Fibroblast of skin of right biceps (primary cell): Measurements from ENCODE around the gene LDLRAD3.

Source experiments
- DNase-seq: peaks from one replicate; pipeline ENCODE4 v3.0.0-alpha.2; 2013

The LDLRAD3 gene

GRCh38 chr11:36079878-36080675 lies 136.2 kb downstream of the LDLRAD3 start:
- no peak for DNase-seq

GRCh38 chr11:36081274-36081945 lies 137.5 kb downstream of the LDLRAD3 start:
- no peak for DNase-seq

GRCh38 chr11:36086366-36086765 lies 142.5 kb downstream of the LDLRAD3 start:
- no peak for DNase-seq

GRCh38 chr11:36088266-36088972 lies 144.6 kb downstream of the LDLRAD3 start:
- DNase-seq = peak; percentile 52

GRCh38 chr11:36089920-36090319 lies 146.1 kb downstream of the LDLRAD3 start:
- no peak for DNase-seq

DNA sequence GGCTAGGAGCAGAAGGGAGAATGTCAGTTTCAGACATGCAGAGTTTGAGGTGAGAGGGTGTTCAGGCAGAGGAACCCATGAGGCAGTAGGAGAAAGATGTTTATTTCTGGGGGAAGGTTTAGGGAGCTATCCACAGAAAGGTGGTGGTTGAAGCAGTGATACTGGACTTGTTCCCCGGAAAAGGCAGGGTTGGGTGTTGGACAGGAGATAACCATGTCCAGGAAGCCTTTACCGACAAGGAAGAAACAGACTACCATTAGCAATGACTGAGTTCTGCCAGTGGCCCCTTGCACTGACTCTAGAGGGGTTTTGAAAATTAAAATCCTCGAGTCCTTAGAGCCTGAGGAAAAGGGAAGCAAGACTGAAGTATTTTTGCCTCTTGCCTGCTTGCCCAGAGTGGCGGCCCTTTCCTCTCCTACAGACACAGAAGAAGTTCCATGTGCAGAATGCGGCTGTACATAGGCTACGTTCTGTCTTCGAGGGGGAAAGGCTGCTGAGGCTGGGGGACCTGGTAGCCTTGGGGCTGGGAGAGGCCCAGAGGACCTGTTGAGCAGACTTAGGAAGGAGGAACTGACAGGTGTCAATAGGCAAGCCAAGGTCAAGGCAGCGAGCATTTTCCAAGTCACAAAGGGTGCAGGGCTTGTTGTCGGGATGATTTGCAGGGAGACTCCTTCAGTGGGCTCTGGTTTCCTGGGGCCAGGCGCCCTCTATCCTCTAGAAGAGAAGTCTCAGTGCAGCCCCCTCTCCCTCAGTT lies 146.7 kb downstream of the LDLRAD3 start:
- no peak for DNase-seq

GRCh38 chr11:36091256-36091811 lies 147.5 kb downstream of the LDLRAD3 start:
- DNase-seq = peak; percentile 53

- no peak for DNase-seq
These were observed 148.6 kb downstream of the LDLRAD3 start for GRCh38 chr11:36092314-36093030.

GRCh38 chr11:36093548-36093947 lies 149.7 kb downstream of the LDLRAD3 start:
- DNase-seq = no peak

DNA sequence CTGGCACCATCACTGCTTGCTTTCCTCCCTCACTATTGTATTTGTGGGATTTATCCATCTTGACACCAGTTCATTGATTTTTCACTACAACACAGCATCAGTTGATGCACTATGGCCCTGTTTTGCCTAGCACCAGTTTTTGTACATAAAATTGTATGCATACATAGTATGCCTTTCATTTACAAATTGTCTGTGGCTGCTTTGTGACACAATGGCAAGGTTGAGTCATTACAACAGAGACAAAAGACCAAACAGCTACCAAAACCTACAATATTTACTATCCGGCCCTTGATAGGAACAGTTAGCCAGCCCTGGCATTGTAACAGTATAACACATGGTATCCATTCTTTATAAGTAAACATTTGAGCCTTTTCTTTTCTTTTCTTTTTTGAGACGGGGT lies 150.3 kb downstream of the LDLRAD3 start:
- DNase-seq = no peak

- DNase-seq = no peak
These were observed 151.9 kb downstream of the LDLRAD3 start for GRCh38 chr11:36095716-36096115.

GRCh38 chr11:36097219-36097650 lies 153.4 kb downstream of the LDLRAD3 start:
- no peak for DNase-seq

- no peak for DNase-seq
These were observed 154.2 kb downstream of the LDLRAD3 start for GRCh38 chr11:36098087-36098486.

DNA sequence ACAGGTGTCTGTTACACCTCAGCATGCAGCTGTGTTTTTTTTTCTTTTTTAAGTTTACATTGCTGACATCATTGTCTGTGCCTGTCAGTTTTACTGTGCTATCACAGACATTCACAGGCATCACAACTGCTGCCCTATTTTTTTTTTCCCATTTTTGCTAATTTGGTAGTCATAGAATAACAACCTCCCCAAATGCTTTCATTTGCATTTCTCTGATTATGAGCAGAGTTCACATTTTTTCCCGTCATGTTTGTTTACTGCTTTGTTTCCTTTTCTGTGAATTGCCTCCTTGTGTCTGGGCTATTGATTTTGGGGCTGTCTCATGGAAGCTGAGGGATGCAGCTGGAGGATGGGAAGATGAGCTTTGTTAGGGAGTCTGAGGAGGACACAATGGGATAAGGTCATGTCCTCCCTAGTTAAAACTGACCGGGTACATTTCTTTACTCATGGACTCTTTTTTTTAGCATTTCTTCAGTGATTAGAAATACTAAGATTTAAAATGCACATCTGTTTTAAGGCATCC lies 155.1 kb downstream of the LDLRAD3 start:
- no peak for DNase-seq

DNA sequence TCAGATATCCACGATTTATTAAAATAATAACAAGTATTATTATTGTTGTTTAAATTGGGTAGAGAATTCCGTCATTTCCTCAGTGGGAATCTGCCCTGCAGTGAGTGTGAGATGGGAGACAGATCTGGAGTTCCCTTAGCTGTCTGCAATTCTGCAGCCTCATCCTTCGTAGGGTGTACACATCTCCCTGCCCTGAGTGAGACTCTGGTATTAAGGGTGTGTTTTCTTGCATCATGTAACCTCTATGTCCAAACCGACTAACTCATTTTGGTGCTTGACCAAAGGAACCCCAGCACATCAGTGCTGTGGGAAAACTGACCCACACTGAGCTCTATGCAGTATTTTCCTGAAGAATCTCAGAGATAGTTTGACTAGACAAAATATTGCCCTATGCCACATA lies 157.6 kb downstream of the LDLRAD3 start:
- no peak for DNase-seq

DNA sequence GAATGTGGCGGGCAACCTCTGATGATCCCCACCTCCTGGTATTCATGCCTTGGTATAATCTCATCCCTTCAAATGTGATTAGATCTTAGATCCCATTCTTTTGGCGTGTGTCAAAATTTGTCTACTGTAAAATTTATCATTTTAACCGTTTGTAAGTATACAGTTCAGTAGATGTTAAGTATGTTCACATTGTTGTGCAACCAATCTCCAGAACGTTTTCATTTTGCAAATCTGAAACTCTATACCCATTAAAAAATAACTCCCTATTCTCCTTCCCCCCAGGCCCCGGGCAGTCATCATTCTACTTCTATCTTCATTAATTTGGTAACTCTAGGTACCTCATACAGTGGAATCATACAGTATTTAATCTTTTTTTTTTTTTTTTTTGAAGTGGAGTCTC lies 159.0 kb downstream of the LDLRAD3 start:
- DNase-seq = no peak

GRCh38 chr11:36103933-36104530 lies 160.2 kb downstream of the LDLRAD3 start:
- no peak for DNase-seq

DNA sequence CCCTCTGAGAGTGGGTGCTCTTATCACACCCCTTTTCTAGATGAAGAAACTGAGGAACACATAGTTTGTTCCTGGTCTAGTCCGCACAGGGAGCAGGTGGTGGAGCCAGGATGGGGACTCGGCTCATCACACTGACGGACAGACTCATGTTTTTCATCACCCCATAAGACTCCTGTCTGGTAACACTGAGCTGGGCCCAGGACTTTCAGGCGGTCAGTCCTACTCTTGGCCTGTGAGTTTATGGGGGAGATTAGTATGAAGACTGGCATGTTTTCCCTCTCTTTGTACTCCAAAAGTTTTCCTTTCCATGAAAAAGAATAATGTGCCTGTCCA lies 160.8 kb downstream of the LDLRAD3 start:
- DNase-seq = no peak

GRCh38 chr11:36105743-36106581 lies 162.1 kb downstream of the LDLRAD3 start:
- DNase-seq = no peak

DNA sequence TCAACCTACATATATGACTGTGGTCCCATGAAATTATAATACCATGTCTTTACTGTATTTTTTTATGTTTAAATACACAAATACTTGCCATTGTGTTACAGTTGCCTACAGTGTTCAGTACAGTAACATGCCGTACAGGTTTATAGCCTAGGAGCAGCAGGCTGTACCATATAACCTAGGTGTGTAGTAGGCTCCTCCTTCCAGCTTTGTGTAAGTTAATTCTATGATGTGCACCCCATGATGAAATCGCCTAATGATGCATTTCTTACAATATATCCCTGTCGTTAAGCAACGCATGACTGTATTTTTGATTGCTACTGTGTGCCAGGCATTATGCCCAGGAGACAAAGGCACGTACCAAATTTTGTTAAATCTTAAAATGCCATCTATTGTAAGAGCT lies 163.7 kb downstream of the LDLRAD3 start:
- DNase-seq = no peak
